Posterior vena cava (tissue), 2 donors: ENCODE measurements around the gene MED12L. TPM values are rescaled to one million over a fixed set of nuclear protein-coding genes. Genes with fewer than 3 reads are reported as not detected.

Experiments used
- DNase-seq: peaks from one replicate; pipeline ENCODE4 v3.0.0-alpha.2; 2020; ENCODE audit warnings: low spot score
- intact Hi-C, 2 donors: fragments of 100-400 bp; cut with DNase I; formaldehyde crosslinking; loops; one replicate each; pipeline versions ENCODE4 v1.14.1 to v1.14.2; 2022 to 2023
- total RNA-seq, 2 donors: library from RNA; stranded (reverse); fragmentation: NEBNext Ultra II Directional; extraction: Animal tissue kit (Norgen Biotek cat#: 25700); gene quantifications; one replicate each; pipeline ENCODE4 v1.2.1, GENCODE V29; 2021
- donor health status: DM: yes; HTN: yes; CAD: no.
- donor health status: DM: yes; HTN: yes; CAD: no.

The MED12L gene
- total RNA-seq, 2 donors from 2014 or later = 0.60 to 1.00 TPM

DNA sequence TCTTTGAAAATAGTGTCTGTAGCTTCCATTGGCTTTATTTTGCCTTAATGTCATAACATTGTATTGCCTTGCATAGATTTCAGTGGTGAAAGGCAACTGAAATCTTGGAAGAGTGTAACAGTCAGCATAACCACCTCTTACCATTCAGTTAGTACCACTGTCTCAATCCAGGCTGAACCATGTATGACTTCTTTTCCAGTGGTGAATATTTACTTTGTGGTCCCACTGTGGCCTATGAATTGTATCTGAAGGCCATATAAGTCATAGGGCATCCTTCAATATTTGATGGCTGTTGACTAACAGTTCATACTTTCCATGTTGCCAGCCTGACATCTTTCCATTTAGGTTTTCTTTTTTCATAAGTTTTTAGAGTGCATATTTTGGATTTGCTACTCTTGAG lies 38.4 kb downstream of the MED12L start:
- DNase-seq = no peak
- intact Hi-C loops = no loop called here

GRCh38 chr3:151124476-151124875 lies 39.0 kb downstream of the MED12L start:
- no peak for DNase-seq
- intact Hi-C loops = no loop called here

GRCh38 chr3:151130428-151130827 lies 45.0 kb downstream of the MED12L start:
- DNase-seq = no peak
- intact Hi-C loops = loop anchor here in 1 of 2 donors (5.0 kb wide), 1 partner anchor 158 kb away; the partner anchor contains the start of gene CLRN1

DNA sequence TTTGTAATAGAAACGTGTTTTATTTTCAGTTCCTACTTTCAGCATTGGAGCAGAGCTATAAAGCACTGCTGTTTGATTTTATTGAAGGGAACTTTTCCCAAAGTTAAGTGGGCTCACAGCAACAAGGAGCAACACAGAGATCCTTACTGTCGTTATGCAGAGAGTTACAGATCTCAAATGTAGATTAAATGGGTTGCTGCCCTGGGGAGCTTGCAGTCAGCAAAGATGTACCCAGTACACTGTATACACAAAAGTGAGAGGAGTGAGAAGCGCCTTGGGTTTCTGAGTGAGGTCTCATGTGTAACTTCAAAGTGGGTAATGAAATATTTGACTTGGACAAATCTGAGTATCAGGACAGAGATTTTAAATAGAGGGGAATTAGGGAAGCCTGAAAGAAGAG lies 47.7 kb downstream of the MED12L start:
- intact Hi-C loops = loop anchor here in 1 of 2 donors (5.0 kb wide), 1 partner anchor 161 kb away; the partner anchor contains the start of gene CLRN1
- DNase-seq = no peak

- intact Hi-C loops = loop anchor here in 1 of 2 donors (5.0 kb wide), 1 partner anchor 162 kb away; the partner anchor contains the start of gene CLRN1
These were observed 48.5 kb downstream of the MED12L start for GRCh38 chr3:151133917-151134450.

GRCh38 chr3:151135541-151136337 lies 50.3 kb downstream of the MED12L start:
- intact Hi-C loops = no loop called here
- no peak for DNase-seq

More at GRCh38 chr3:151133917-151134450, 48.5 kb downstream of the MED12L start:
- no peak for DNase-seq

DNA sequence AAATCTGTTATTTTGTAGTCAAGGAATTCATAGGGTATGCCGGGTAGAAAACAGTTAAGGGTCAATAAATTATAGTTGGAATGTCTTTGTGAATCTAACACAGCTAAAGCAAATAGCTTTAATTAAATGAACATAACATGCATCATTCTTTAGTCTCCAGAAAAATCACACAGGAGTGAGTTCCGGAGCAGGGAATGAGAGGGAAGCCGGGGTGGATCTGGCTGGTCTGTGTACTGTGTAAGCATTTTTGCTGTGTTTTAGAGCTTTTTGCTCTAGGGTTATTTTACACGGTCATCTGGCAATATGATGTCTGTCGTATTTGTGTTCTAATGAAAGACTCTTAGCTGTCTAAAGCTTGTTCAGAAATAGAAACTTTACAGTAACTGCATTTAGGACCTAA lies 57.5 kb downstream of the MED12L start:
- no peak for DNase-seq
- intact Hi-C loops = loop anchor here in 1 of 2 donors (10.0 kb wide), 1 partner anchor 358 kb away; no protein-coding TSS in a partner anchor

- intact Hi-C loops = loop anchor here in 1 of 2 donors (10.0 kb wide), 1 partner anchor 359 kb away; no protein-coding TSS in a partner anchor
- DNase-seq = no peak
These were observed 58.6 kb downstream of the MED12L start for GRCh38 chr3:151144016-151144415.

- intact Hi-C loops = loop anchor here (5.0 to 10.0 kb wide), 2 partner anchors 357 to 360 kb away; no protein-coding TSS in a partner anchor
- DNase-seq = no peak
These were observed 59.3 kb downstream of the MED12L start for GRCh38 chr3:151144760-151145159.

DNA sequence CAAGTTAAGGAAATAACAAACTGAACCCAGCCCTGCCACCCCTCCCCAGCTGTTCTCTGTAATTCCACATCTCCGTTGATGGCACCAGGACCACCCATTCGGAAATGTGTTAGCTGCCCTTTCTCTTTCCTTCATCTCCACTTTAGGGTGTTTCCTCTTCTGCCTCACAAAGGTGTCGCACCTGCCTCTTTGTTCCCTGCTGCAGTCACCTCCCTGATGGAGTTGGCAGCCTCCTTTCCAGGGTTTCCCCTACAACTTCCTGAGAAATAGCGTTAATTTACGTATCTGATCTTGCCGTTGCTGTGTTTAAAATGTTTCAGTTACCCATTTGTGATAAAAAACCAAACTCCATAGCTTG lies 60.2 kb downstream of the MED12L start:
- intact Hi-C loops = loop anchor here (5.0 to 10.0 kb wide), 2 partner anchors 358 to 361 kb away; no protein-coding TSS in a partner anchor
- DNase-seq = no peak

- DNase-seq = peak; percentile 86
- intact Hi-C loops = loop anchor here (5.0 to 10.0 kb wide), 2 partner anchors 359 to 361 kb away; no protein-coding TSS in a partner anchor
These were observed 60.7 kb downstream of the MED12L start for GRCh38 chr3:151146071-151146730.

DNA sequence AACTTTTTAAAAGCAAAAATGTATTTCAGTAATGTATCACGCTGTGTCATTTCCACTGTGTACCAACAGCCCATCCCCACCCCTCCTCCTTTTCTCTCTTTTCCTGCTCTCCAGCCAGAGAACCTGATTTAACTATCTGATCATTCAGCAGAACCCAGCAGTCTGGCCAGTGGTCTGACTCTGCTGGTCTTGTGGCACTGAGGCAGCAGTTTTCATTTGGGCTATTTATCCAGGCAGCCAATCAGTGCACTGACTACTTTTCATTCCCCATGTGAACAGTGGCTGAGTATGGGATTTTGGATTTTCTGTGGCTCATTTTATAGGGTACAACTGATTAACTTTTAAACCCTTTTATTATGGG lies 61.2 kb downstream of the MED12L start:
- intact Hi-C loops = loop anchor here (5.0 to 10.0 kb wide), 2 partner anchors 359 to 362 kb away; no protein-coding TSS in a partner anchor
- no peak for DNase-seq

DNA sequence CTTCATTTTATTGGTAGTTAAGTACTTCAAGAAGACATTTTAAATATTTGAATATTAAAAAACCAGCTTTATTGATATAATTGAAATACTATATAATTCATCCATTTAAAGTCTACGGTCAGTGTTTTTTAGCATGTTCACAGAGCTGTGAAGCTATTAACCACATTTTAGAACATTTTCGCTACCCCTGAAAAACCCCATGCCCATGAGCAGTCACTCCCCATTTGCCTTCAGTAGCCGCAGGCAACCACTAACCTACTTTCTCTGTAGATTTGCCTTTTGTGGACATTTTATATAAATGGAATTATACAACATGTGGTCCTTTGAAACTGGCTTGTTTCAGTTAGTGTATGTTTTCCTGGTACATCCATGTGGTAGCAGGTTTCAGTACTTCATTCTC lies 61.8 kb downstream of the MED12L start:
- intact Hi-C loops = loop anchor here (5.0 to 10.0 kb wide), 2 partner anchors 360 to 362 kb away; no protein-coding TSS in a partner anchor
- DNase-seq = no peak

DNA sequence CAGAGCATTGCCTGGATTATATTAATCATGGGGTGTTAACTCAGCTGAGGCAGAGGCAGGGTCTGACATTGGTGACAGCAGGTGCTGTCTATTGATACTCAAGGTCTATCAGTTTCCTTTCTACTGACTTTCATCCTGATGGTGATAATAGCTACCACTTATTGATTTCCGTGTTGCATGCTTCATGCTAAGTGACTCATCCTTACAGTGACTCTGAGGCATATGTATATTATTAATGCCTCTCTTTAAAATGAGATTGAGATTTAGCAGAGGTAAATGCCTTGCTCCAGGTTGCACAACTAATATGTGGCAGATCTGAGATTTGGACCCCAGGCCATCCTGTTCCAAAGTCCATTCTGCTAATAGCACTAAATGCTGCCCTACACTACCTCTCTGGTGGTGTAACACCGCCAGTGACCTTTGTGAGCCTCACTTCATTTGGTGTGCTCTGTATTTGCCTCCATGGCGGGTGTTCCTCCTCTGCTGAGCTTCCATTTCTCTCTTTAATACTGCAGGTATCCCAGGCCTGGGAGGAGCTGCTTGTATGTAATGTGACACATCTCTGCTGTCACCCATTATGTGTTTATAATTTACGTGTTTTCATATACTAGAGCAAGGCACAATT lies 67.1 kb downstream of the MED12L start:
- intact Hi-C loops = no loop called here
- DNase-seq = no peak

- DNase-seq = no peak
- intact Hi-C loops = no loop called here
These were observed 69.1 kb downstream of the MED12L start for GRCh38 chr3:151154566-151154965.

DNA sequence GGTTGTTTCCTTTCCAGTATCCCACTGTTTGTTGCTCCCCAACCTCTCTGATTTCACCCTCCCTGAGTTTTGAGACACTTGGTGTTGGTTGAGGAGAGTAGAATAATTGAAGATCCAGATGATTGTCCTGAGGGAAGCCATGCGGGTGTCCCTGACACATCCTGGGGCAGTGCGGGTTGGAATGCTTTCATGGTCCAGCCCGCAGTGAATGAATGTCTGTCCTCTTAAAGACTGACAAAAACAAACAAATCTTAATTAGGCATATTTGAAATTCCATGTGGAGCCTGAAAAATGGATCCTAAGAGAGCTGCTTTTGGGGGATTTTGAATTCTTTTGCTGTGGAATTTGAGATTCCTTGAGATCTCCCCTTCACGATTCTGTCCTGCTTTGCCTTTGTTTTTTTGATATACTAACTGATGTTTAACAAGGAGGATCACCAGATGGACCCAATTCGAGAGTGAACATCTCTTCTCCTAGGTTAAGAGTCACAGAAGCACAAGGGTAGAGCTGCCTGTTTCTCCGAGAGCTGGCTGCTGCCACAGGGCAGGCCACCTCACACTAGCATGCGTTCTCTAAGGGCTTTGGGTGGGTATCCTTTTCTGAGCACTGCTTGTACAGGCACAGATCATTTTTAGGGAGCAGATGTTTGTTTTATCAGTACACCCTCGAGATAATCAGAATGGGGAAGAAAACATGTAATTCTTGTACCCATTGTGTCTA lies 70.1 kb downstream of the MED12L start:
- DNase-seq = no peak
- intact Hi-C loops = no loop called here

- intact Hi-C loops = no loop called here
- no peak for DNase-seq
These were observed 71.3 kb downstream of the MED12L start for GRCh38 chr3:151156618-151157216.

GRCh38 chr3:151159806-151160205 lies 74.3 kb downstream of the MED12L start:
- no peak for DNase-seq
- intact Hi-C loops = no loop called here
